GM18502 (cell line): Measurements from ENCODE around the gene FAM13A.
A peak's percentile ranks its signal among the peaks of the same experiment; 100 is the strongest.

Experiments
- ATAC-seq: cut with Tn5 transposase; IDR thresholded peaks from one replicate; pipeline ENCODE4 v1.9.1; 2021; ENCODE audit warnings: mild to moderate bottlenecking; ENCODE audit not compliant: unreplicated experiment, poor library complexity

Gene FAM13A

DNA sequence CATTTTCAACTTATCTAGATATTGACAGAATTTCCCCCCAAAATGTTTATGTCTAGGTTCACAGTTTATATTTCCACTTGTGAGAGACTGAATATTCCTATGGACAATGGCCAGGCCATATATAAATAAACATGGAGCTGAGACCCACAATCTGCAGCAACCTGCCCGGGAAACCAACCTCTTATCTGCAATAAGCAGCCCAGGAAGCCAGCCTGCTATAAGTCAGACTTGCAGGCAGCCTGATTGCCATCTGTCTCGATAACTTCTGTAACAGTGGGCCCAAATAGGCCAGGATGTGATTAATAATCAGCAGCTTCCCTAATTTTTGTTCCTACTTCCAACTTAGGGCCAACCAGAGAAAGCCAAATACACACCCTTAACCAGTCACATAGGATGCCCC is 354.2 kb downstream of the FAM13A start:
- ATAC-seq, result no peak

GRCh38 chr4:88698519-88698918 is 358.5 kb downstream of the FAM13A start:
- ATAC-seq, result no peak

- ATAC-seq, result peak; percentile 96
Observed at GRCh38 chr4:88697588-88698329, 359.2 kb downstream of the FAM13A start, which contains the start of gene NAP1L5. TSS of gene NAP1L5 (minus strand) at chr4:88697829. CDS start at chr4:88697754, 75 bp downstream.

DNA sequence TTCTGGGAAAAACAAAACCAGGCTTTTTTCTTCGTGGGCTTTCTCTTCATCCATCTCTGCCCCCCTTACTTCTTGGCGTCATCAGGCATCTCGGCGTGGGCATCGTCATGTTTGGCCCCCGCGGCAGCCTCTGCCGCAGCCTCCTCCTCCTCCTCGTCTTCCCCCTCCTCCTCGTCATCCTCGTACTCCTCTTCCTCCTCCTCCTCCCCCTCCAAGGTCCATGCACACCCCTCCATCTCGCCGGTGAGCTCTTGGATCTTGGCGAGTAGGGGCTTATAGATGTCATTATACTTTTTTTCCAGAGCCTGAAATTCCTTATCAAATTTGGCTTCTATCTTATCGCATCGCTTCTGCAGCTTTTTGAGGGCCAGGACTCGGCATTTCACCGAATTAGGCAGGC is 359.8 kb downstream of the FAM13A start:
- peak; percentile 11 for ATAC-seq

DNA sequence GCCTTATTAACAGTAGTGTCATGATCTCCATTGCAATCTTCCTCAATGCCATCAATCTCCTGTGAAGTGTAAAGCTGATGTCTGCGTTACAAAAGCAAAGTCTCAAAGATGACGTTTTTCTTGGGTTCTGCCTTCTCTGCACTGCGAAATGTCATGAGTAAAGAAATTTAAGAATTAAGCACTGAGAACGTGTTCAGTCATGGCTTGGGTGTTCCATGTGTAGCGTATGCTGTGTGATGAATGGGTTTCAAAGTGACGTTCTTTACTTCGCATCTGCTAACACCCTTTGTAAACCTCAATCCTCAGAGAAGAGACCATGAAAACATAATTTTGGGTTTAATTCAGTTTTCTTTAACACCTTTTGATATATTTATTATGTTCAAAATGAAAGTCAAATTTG is 360.4 kb downstream of the FAM13A start:
- no peak for ATAC-seq

DNA sequence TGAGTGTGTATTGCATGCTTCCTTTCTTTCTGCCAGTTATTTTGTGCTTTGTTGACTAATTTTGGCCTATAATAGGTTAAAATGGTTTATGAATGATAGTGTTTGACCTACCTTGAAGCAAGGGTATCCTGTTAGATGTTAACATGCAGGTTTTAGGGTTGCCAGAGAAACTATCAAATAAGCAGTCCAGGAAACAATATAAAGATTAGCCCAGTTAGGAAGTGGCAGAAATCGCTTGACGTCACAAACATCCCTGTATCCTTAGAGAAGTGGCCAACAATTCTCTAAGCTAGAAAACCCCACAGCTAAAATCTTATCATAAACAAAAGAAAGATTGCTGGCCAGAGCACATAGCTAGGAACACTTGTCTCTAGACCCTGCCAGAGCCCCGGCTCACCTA is 363.2 kb downstream of the FAM13A start:
- ATAC-seq, result no peak

DNA sequence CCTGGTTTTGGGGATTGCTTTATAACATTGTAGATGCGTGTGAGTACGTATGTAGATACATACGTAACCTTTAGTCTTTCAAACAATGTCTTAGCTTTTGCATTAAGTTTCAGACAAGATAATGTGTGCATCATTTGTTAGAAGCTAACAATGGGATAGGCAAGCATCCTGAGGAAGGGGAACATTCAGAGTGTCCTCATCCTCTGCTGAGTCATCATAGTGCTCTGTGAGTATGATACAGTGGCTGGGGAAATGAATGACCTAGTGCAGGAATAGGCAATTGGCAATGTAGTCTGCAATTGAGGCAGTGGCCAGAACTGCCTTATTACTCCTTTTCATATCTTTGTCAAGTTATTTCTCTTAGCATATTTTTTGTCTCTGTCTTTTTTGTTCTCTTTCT is 366.6 kb downstream of the FAM13A start:
- ATAC-seq, result no peak

GRCh38 chr4:88681209-88681608 is 375.8 kb downstream of the FAM13A start:
- ATAC-seq, result no peak
